GM12875 (cell line): ENCODE data around the gene XYLT2.
A peak's percentile ranks its signal among the peaks of the same experiment; 100 is the strongest.

Source experiments
- H3K4me3 ChIP-seq: one replicate; pipeline ENCODE4 v1.5.1; 2011; ENCODE audit warnings: low read depth, low read length, control low read depth
- CTCF ChIP-seq: IDR thresholded peaks from 2 replicates; pipeline ENCODE4 v1.5.1; 2011; ENCODE audit warnings: low read depth, mild to moderate bottlenecking, control low read depth, inconsistent platforms, low read length, moderate library complexity, borderline replicate concordance; ENCODE audit not compliant: insufficient read depth

XYLT2 gene

GRCh38 chr17:50365165-50365564 lies 19.2 kb downstream of the XYLT2 start:
- H3K4me3 ChIP-seq: no peak overlapping the region
- TF ChIP-seq CTCF: no peak

GRCh38 chr17:50365649-50366393 lies 19.9 kb downstream of the XYLT2 start:
- no peak overlapping the region for H3K4me3 ChIP-seq
- no peak for TF ChIP-seq CTCF

DNA sequence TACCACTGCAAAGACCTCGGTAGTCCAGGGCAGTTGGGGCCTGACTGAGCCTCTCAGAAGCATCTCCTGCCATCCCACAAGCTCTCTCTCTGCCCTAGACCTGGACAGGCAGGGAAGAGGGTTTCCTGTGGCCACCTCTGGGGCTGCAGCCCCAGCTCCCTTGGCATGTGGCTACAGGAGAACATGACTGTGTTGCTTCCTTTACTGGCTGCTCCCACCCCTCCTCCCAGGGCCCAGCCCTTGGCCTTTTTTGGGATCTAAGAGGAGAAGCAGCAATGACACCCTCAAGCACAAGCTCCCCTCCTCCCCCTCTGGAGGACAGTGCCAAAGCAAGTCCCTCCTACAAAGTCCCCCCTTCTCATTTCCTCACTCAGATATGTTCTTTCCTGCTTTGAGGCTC lies 21.5 kb downstream of the XYLT2 start:
- no peak overlapping the region for H3K4me3 ChIP-seq
- no peak for TF ChIP-seq CTCF

DNA sequence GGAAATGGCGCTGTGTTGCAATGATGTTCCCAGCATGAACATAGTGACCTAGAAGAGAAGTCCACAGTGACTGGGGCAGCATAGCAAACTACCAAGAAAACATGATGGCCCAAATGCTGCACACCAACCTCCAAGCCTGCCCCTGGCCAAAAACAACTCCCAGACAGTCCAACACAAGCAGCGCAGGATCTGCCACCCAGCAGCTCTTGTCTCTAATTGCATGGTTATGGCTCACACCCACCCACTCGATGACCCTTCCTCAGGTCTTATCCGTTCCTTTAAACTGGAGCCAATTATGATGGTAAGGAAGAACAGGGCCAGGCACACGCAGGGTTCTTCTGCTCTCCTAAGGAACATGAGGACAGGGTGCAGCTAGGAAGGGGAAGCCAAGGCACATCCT lies 24.1 kb downstream of the XYLT2 start:
- no peak overlapping the region for H3K4me3 ChIP-seq
- no peak for TF ChIP-seq CTCF

GRCh38 chr17:50371526-50371925 lies 25.6 kb downstream of the XYLT2 start:
- TF ChIP-seq CTCF: no peak
- H3K4me3 ChIP-seq: no peak overlapping the region

DNA sequence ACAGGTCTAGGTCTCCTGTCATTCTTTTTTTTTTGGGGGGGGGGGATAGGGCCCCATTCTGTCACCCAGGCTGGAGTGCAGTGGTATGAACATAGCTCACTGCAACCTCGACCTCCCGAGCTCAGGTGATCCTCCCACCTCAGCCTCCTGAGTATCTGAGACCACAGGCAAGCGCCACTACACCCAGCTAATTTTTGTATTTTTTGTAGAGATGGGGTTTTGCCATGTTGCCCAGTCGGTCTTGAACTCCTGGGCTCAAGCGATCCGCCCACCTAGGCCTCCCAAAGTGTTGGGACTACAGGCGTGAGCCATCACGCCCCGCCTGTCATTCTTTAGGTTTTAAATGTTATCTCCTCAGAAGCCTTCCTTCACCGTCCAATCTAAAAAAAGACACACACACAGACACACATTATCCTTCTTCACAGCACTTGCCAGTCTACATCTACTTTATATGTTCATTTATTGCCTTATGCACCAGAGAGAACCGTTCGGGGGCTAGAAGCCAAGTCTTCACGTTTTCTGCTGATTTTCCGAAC lies 26.4 kb downstream of the XYLT2 start:
- H3K4me3 ChIP-seq: peak overlapping the region; percentile 77
- no peak for TF ChIP-seq CTCF
